T-helper 1 cell treated with Interleukin-12 subunit alpha and Interleukin-12 subunit beta and Interleukin-4 antibody, amounts not matched to agents 30 μg/mL and 1 μg/mL, for 36 hours (primary cell): ENCODE results near the gene SSX7.
"Not testable (repeated sequence)": the region's sequence is repeated elsewhere in the genome, so short reads cannot be mapped to it uniquely, and the experiment has no call there.

ENCODE experiments used
- H3K27ac Mint-ChIP-seq: one replicate; pipeline ENCODE4 v1.8.0; 2021; ENCODE audit warnings: mild to moderate bottlenecking, mixed read lengths
- H3K27me3 Mint-ChIP-seq: one replicate; pipeline ENCODE4 v1.8.0; 2021; ENCODE audit warnings: low read depth, mixed read lengths
- H3K36me3 Mint-ChIP-seq: one replicate; pipeline ENCODE4 v1.8.0; 2021; ENCODE audit warnings: low read depth, mixed read lengths
- H3K4me1 Mint-ChIP-seq: one replicate; pipeline ENCODE4 v1.8.0; 2021; ENCODE audit warnings: low read depth, mixed read lengths
- H3K4me3 Mint-ChIP-seq: one replicate; pipeline ENCODE4 v1.8.0; 2021; ENCODE audit warnings: mild to moderate bottlenecking, moderate library complexity, mixed read lengths
- H3K9me3 Mint-ChIP-seq: one replicate; pipeline ENCODE4 v1.8.0; 2021; ENCODE audit warnings: mixed read lengths

The SSX7 gene

GRCh38 chrX:52654800-52655199 is at the start of gene SSX7:
Gene SSX7, minus strand, starts transcription at chrX:52654900. Its CDS starts 1,428 bp downstream, at chrX:52653472.
- not testable (repeated sequence) for H3K36me3 Mint-ChIP-seq, H3K27me3 Mint-ChIP-seq, H3K4me3 Mint-ChIP-seq, H3K9me3 Mint-ChIP-seq, H3K27ac Mint-ChIP-seq, H3K4me1 Mint-ChIP-seq

GRCh38 chrX:52692034-52692433 is 37.3 kb upstream of the SSX7 start:
- H3K4me3 Mint-ChIP-seq, H3K4me1 Mint-ChIP-seq, H3K36me3 Mint-ChIP-seq: not testable (repeated sequence)

GRCh38 chrX:52662218-52662617 is 7.5 kb upstream of the SSX7 start:
- H3K9me3 Mint-ChIP-seq, H3K36me3 Mint-ChIP-seq, H3K4me1 Mint-ChIP-seq, H3K27me3 Mint-ChIP-seq, H3K27ac Mint-ChIP-seq, H3K4me3 Mint-ChIP-seq: not testable (repeated sequence)

More at GRCh38 chrX:52692034-52692433, 37.3 kb upstream of the SSX7 start:
- H3K9me3 Mint-ChIP-seq, H3K27ac Mint-ChIP-seq, H3K27me3 Mint-ChIP-seq: not testable (repeated sequence)

GRCh38 chrX:52655475-52655874 is 775 bp upstream of the SSX7 start:
- not testable (repeated sequence) for H3K27me3 Mint-ChIP-seq, H3K4me1 Mint-ChIP-seq, H3K4me3 Mint-ChIP-seq, H3K9me3 Mint-ChIP-seq, H3K36me3 Mint-ChIP-seq, H3K27ac Mint-ChIP-seq

GRCh38 chrX:52650676-52651075 is 4.0 kb downstream of the SSX7 start:
- not testable (repeated sequence) for H3K9me3 Mint-ChIP-seq, H3K36me3 Mint-ChIP-seq, H3K4me1 Mint-ChIP-seq, H3K4me3 Mint-ChIP-seq, H3K27me3 Mint-ChIP-seq, H3K27ac Mint-ChIP-seq

GRCh38 chrX:52648956-52649355 is 5.7 kb downstream of the SSX7 start:
- H3K4me1 Mint-ChIP-seq, H3K27me3 Mint-ChIP-seq, H3K9me3 Mint-ChIP-seq, H3K36me3 Mint-ChIP-seq, H3K27ac Mint-ChIP-seq, H3K4me3 Mint-ChIP-seq: not testable (repeated sequence)

GRCh38 chrX:52628483-52628882 is 26.2 kb downstream of the SSX7 start:
- not testable (repeated sequence) for H3K27ac Mint-ChIP-seq, H3K36me3 Mint-ChIP-seq, H3K9me3 Mint-ChIP-seq, H3K4me1 Mint-ChIP-seq, H3K27me3 Mint-ChIP-seq, H3K4me3 Mint-ChIP-seq

- not testable (repeated sequence) for H3K9me3 Mint-ChIP-seq, H3K4me1 Mint-ChIP-seq, H3K4me3 Mint-ChIP-seq, H3K27me3 Mint-ChIP-seq, H3K36me3 Mint-ChIP-seq, H3K27ac Mint-ChIP-seq
These were observed 34.0 kb downstream of the SSX7 start for GRCh38 chrX:52620661-52621060.

- no peaks in the 10 kb centered on the region for H3K4me1 Mint-ChIP-seq
- no peak overlapping the region for H3K27ac Mint-ChIP-seq
- H3K27me3 Mint-ChIP-seq = no peaks in the 10 kb centered on the region
- H3K4me3 Mint-ChIP-seq = no peak overlapping the region
- H3K9me3 Mint-ChIP-seq = no peaks in the 10 kb centered on the region
- H3K36me3 Mint-ChIP-seq = no peaks in the 10 kb centered on the region
These were observed 45.7 kb downstream of the SSX7 start for GRCh38 chrX:52608961-52609360.

- H3K9me3 Mint-ChIP-seq, H3K36me3 Mint-ChIP-seq, H3K27me3 Mint-ChIP-seq: not testable (repeated sequence)
These were observed 51.5 kb downstream of the SSX7 start for GRCh38 chrX:52603151-52603550.

GRCh38 chrX:52598886-52599285 is 55.8 kb downstream of the SSX7 start:
- H3K4me1 Mint-ChIP-seq = no peaks in the 10 kb centered on the region
- H3K27ac Mint-ChIP-seq = no peak overlapping the region
- H3K4me3 Mint-ChIP-seq = no peak overlapping the region
- H3K9me3 Mint-ChIP-seq = no peaks in the 10 kb centered on the region
- H3K36me3 Mint-ChIP-seq = no peaks in the 10 kb centered on the region
- H3K27me3 Mint-ChIP-seq = no peaks in the 10 kb centered on the region

More at GRCh38 chrX:52603151-52603550, 51.5 kb downstream of the SSX7 start:
- not testable (repeated sequence) for H3K27ac Mint-ChIP-seq, H3K4me3 Mint-ChIP-seq, H3K4me1 Mint-ChIP-seq

- Mint-ChIP-seq H3K4me3 (no peak overlapping the region), H3K36me3 (no peaks in the 10 kb centered on the region), H3K9me3 (no peaks in the 10 kb centered on the region), H3K27ac (no peak overlapping the region), H3K27me3 (no peaks in the 10 kb centered on the region), H3K4me1 (no peaks in the 10 kb centered on the region)
These were observed 60.0 kb downstream of the SSX7 start for GRCh38 chrX:52594658-52595057.
